ENCODE results near the gene CCNB3.
A peak's percentile ranks its signal among the peaks of the same experiment; 100 is the strongest.
"Not testable (repeated sequence)": the region's sequence is repeated elsewhere in the genome, so short reads cannot be mapped to it uniquely, and the experiment has no call there.

Gene CCNB3

GRCh38 chrX:50204364-50204899 is at the start of gene CCNB3:
TSS of gene CCNB3 (plus strand) at chrX:50204765. CDS start at chrX:50285164, 80,399 bp downstream.
- peak; percentile 81 for DNase-seq (ENCODE audit: low spot score)

GRCh38 chrX:50157545-50158135 is 46.9 kb upstream of the CCNB3 start:
- no peak for DNase-seq (ENCODE audit: low spot score)

- no peak for DNase-seq (ENCODE audit: low spot score)
Observed at GRCh38 chrX:50158593-50158992, 46.0 kb upstream of the CCNB3 start.

GRCh38 chrX:50161127-50161526 is 43.4 kb upstream of the CCNB3 start:
- DNase-seq (ENCODE audit: low spot score) = no peak

- DNase-seq (ENCODE audit: low spot score) = no peak
Observed at GRCh38 chrX:50165727-50166126, 38.8 kb upstream of the CCNB3 start.

- no peak for DNase-seq (ENCODE audit: low spot score)
Observed at GRCh38 chrX:50167366-50167765, 37.2 kb upstream of the CCNB3 start.

- peak; percentile 9 for DNase-seq (ENCODE audit: low spot score)
Observed at GRCh38 chrX:50168241-50168687, 36.3 kb upstream of the CCNB3 start.

- DNase-seq (ENCODE audit: low spot score) = no peak
Observed at GRCh38 chrX:50169717-50170116, 34.8 kb upstream of the CCNB3 start.

- no peak for DNase-seq (ENCODE audit: low spot score)
Observed at GRCh38 chrX:50180073-50180940, 24.3 kb upstream of the CCNB3 start.

GRCh38 chrX:50183891-50184290 is 20.7 kb upstream of the CCNB3 start:
- DNase-seq (ENCODE audit: low spot score) = no peak

GRCh38 chrX:50188859-50189600 is 15.5 kb upstream of the CCNB3 start:
- DNase-seq (ENCODE audit: low spot score) = no peak

- no peak for DNase-seq (ENCODE audit: low spot score)
Observed at GRCh38 chrX:50198348-50198747, 6.2 kb upstream of the CCNB3 start.

GRCh38 chrX:50200907-50201306 is 3.7 kb upstream of the CCNB3 start, which contains the start of gene AKAP4:
TSS of gene AKAP4 (minus strand) at chrX:50201007. CDS start at chrX:50200889, 118 bp downstream.
- no peak for DNase-seq (ENCODE audit: low spot score)

- peak; percentile 78 for DNase-seq (ENCODE audit: low spot score)
Observed at GRCh38 chrX:50202539-50202938, 2.0 kb upstream of the CCNB3 start.

- no peak for DNase-seq (ENCODE audit: low spot score)
Observed at GRCh38 chrX:50206753-50207152, 2.2 kb downstream of the CCNB3 start.

GRCh38 chrX:50211510-50211909 is 6.9 kb downstream of the CCNB3 start:
- DNase-seq (ENCODE audit: low spot score) = peak; percentile 18

- DNase-seq (ENCODE audit: low spot score) = no peak
Observed at GRCh38 chrX:50281253-50281652, 76.7 kb downstream of the CCNB3 start.

GRCh38 chrX:50327235-50327634 is 122.7 kb downstream of the CCNB3 start:
- DNase-seq (ENCODE audit: low spot score) = no peak

- DNase-seq (ENCODE audit: low spot score) = not testable (repeated sequence)
Observed at GRCh38 chrX:50332668-50333067, 128.1 kb downstream of the CCNB3 start.

- DNase-seq (ENCODE audit: low spot score) = no peak
Observed at GRCh38 chrX:50333308-50333707, 128.7 kb downstream of the CCNB3 start.

GRCh38 chrX:50343917-50344316 is 139.4 kb downstream of the CCNB3 start:
- no peak for DNase-seq (ENCODE audit: low spot score)

- DNase-seq (ENCODE audit: low spot score) = no peak
Observed at GRCh38 chrX:50372966-50373365, 168.4 kb downstream of the CCNB3 start.

Data from kidney tubule cell (primary cell).